Transverse colon (tissue), 4 donors: Measurements from ENCODE around the gene ITPR2.

Experiments
- POLR2A ChIP-seq: fragments of 450-650 bp; IDR thresholded peaks from one replicate; pipeline ENCODE4 v1.6.1; 2016; ENCODE audit warnings: antibody characterized with exemption, mild to moderate bottlenecking, moderate library complexity
- POLR2AphosphoS5 ChIP-seq, 3 donors: sonication (generic); formaldehyde crosslinking; IDR thresholded peaks; one replicate each; pipeline ENCODE4 v1.6.1; 2016; ENCODE audit warnings: antibody characterized with exemption in 3 of 3
- TF ChIP-seq, protein P1 (sequence below), 5 experiments: fragments of 200-600 bp in 3 of 5; fragments of 450-650 bp in 2 of 5; sonication (generic) in 3 of 5; IDR thresholded peaks; 1 replicate in 2 of 5; 2 replicates in 3 of 5; pipeline ENCODE4 v1.5.1; 2016 to 2017; ENCODE audit warnings: antibody characterized with exemption in 5 of 5, inconsistent platforms in 3 of 5, mild to moderate bottlenecking in 2 of 5, moderate library complexity in 1 of 5

DNA sequence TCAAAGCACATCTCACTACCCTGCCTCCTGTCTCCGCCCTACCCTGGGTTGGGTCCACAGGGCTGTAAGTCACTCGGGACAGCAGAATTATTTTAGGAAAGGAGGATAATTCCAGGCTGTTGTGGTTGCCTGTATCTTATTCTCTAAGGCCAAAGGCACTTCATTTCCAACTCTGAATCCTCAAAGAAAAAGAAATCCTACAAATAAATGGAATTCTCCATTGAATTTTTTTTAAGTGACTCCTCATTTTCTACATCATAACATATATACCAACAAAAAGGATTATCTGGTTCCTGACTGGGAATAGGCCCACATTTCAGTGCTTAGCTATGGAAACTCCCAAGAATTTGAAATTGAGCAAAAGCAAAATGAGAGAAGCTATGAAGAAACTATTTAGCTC, 186.4 kb downstream of the ITPR2 start:
- TF ChIP-seq, protein P1, sequence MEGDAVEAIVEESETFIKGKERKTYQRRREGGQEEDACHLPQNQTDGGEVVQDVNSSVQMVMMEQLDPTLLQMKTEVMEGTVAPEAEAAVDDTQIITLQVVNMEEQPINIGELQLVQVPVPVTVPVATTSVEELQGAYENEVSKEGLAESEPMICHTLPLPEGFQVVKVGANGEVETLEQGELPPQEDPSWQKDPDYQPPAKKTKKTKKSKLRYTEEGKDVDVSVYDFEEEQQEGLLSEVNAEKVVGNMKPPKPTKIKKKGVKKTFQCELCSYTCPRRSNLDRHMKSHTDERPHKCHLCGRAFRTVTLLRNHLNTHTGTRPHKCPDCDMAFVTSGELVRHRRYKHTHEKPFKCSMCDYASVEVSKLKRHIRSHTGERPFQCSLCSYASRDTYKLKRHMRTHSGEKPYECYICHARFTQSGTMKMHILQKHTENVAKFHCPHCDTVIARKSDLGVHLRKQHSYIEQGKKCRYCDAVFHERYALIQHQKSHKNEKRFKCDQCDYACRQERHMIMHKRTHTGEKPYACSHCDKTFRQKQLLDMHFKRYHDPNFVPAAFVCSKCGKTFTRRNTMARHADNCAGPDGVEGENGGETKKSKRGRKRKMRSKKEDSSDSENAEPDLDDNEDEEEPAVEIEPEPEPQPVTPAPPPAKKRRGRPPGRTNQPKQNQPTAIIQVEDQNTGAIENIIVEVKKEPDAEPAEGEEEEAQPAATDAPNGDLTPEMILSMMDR (IDR thresholded peaks at IDR 0.05) = no peak
- TF ChIP-seq POLR2A = no peak
- no peak for TF ChIP-seq POLR2AphosphoS5 (IDR thresholded peaks at IDR 0.05)
